ENCODE results near the gene MYO18B.

The MYO18B gene

GRCh38 chr22:25779426-25779825 lies 37.4 kb downstream of the MYO18B start:
- DNase-seq: no peak

GRCh38 chr22:25779890-25780289 lies 37.9 kb downstream of the MYO18B start:
- DNase-seq: no peak

GRCh38 chr22:25780673-25781072 lies 38.7 kb downstream of the MYO18B start:
- DNase-seq: no peak

- DNase-seq: no peak
These were observed 39.8 kb downstream of the MYO18B start for GRCh38 chr22:25781801-25782200.

- DNase-seq: no peak
These were observed 40.8 kb downstream of the MYO18B start for GRCh38 chr22:25782831-25783230.

- DNase-seq: no peak
These were observed 41.9 kb downstream of the MYO18B start for GRCh38 chr22:25783856-25784255.

- no peak for DNase-seq
These were observed 44.2 kb downstream of the MYO18B start for GRCh38 chr22:25786165-25786564.

- no peak for DNase-seq
These were observed 49.6 kb downstream of the MYO18B start for GRCh38 chr22:25791556-25791955.

- no peak for DNase-seq
These were observed 53.5 kb downstream of the MYO18B start for GRCh38 chr22:25795478-25795877.

GRCh38 chr22:25797498-25798290 lies 55.7 kb downstream of the MYO18B start:
- no peak for DNase-seq

- DNase-seq: no peak
These were observed 58.8 kb downstream of the MYO18B start for GRCh38 chr22:25800766-25801165.

GRCh38 chr22:25802018-25802417 lies 60.0 kb downstream of the MYO18B start:
- no peak for DNase-seq

- no peak for DNase-seq
These were observed 62.7 kb downstream of the MYO18B start for GRCh38 chr22:25804676-25805075.

GRCh38 chr22:25806579-25806978 lies 64.6 kb downstream of the MYO18B start:
- DNase-seq: no peak

GRCh38 chr22:25814685-25815084 lies 72.7 kb downstream of the MYO18B start:
- DNase-seq: no peak

- no peak for DNase-seq
These were observed 73.6 kb downstream of the MYO18B start for GRCh38 chr22:25815561-25815960.

- DNase-seq: no peak
These were observed 74.6 kb downstream of the MYO18B start for GRCh38 chr22:25816522-25817059.

GRCh38 chr22:25817092-25817943 lies 75.3 kb downstream of the MYO18B start:
- no peak for DNase-seq

- no peak for DNase-seq
These were observed 76.6 kb downstream of the MYO18B start for GRCh38 chr22:25818541-25818940.

- DNase-seq: no peak
These were observed 80.4 kb downstream of the MYO18B start for GRCh38 chr22:25822344-25822743.

GRCh38 chr22:25823276-25823675 lies 81.3 kb downstream of the MYO18B start:
- DNase-seq: no peak

- no peak for DNase-seq
These were observed 82.9 kb downstream of the MYO18B start for GRCh38 chr22:25824828-25825423.

- DNase-seq: no peak
These were observed 85.4 kb downstream of the MYO18B start for GRCh38 chr22:25827415-25827814.
